GM18517 (cell line): ENCODE data around the gene CAMK2B.

Source experiments
- ATAC-seq: cut with Tn5 transposase; IDR thresholded peaks from one replicate; pipeline ENCODE4 v1.9.1; 2021; ENCODE audit warnings: mild to moderate bottlenecking, moderate library complexity; ENCODE audit not compliant: unreplicated experiment

Gene CAMK2B

DNA sequence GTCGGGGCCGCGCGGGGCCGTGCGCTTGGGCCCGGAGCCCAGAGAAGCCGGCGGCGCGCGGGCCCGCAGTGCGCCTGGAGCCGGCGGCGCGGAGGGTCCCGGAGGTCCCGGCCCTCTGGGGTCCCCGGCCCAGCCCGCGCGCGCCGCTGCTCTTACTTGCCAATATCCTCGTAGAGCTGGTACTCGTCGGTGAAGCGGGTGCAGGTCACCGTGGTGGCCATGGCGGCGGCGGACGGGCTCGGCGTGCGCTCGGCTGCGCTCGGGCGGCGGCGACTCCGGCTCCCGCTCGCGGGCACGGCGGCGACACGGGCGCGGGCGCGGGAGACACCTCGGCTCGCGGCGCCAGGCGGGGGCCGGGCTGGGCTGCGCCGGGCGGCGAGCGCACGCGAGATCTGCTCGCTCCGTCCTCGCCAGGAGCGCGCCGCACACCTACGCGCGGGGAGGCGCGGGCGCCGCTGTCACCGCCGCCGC lies at the start of gene CAMK2B:
TSS of gene CAMK2B (minus strand) at position 394 of the 471 bp plus-strand sequence. CDS start at position 221, 173 bp downstream.
- ATAC-seq, result no peak

DNA sequence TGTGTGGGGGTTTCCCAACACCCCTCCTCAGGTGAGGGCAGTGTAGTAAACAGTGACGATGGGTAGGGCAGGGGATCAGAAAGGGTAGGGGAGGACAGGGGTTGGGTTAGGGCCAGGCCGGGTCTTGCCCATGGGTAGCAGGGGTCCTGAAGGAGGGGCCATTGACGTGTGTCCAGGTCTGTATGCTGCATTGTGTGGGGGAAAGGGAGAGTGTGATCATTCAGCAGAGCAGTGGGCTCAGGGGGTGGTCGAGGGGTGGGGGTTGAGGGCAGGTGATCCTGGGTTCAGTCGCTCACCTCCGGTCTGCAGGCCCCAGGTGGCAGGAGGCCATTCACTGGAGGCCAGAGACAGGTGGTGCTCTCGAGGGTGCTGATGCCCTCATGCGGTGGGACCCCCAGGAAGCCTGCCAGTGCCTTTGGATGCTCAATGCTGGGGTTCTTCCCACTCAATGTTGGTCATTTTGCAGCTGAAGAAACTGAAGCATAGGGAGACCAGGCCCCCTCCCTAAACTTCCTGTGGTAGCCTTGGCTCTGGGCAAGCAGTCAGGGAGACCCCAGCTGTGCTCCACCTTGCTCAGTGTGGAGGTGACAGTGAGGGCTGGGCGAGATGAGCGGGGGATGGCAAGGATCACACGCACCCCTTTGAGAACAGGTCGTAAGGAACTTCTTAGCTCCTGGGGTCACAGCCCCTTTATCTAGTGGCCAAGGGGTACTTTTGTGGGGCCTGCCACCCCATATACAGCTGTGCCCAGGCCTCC lies 48.8 kb upstream of the CAMK2B start:
- ATAC-seq, result no peak

DNA sequence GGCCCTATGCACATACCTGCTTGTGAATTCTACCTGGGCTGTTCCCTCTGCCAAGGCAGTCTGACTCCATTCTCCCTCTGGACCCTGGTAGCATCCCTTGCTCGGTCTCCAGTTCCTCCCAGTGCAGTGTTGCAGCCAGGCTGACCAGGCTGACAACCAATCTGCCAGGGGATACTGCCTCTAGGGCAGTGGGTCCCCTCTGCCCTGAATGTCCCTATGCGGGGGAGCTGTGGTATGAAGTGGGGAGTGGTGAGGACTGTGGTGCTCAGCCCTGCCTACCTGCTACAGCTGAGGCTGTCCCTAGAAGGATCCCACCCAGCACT lies 48.0 kb upstream of the CAMK2B start:
- ATAC-seq, result no peak

DNA sequence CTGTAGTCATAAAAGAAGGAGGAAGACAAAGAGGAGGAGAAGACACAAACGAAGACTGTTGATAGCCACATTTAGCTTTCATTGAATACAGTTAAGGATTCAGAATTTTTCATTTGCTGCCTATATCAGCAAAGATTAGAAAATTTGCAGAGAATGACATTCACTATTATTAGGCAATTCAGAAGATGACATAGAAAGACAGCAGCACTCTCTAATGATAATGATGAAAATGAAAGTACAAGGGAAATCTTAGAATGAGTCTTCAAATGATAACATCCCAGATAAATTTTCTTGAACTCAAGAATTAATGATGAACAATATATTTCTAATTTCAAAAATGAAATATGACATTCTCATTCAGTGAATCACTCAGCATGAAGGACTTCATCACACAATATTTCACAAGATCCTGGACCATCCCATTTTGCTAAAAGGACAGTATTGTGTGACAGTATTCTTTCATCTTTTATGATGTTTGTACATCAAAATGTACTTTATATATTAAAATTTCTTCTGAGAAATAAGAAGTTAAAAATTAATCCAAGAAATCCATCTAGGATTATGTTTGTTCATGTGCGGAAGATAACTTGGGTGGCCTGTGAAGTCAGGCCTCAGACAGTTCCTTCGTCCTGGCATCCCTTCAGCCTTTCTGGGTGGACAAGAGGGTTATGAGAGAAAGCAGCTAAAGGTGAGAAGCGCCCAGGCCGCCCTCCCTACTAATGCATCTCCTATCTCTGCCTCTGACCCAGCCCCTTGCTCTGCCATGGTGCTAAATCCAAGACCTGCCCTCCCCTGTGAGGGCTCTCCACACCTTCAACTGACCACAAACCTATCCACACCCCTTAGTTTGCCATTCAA lies 47.4 kb upstream of the CAMK2B start:
- ATAC-seq, result no peak

DNA sequence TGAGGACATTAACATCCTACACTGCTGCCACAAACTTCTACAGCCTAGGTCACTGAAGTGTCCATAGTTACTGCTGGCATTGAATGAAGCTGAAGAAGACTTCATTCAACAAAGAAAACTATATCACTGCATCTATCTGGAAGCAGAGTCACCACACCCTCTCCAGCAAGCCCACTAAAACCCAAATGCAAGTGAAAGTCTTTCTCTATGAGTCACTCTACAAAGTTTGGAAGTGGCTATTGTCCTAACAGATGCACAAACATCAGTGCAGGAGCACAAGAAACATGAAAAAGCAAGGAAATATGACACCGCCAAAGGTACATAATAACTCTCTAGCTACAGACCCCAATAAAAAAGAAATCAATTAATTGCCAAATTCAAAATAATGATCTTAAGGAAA lies 43.5 kb upstream of the CAMK2B start:
- no peak for ATAC-seq

DNA sequence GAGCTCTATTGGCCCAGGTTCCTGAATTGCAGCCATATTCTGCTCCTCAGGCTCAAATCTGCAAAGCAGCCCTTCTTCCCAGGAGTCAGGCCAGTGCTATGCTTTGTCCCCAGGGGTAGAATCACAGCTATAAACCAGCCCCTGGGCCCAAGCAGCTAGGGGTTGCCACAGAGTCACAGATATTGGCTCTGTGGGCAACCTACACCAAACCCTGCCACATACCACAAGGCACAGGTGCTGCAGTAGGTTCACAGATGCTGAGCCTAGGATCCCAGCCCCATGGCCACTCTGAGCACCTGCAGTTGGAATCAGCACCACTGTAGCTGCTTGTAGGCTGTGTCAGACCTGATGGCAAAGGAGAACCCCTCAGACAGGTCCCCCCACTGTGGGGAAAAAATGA lies 43.1 kb upstream of the CAMK2B start:
- no peak for ATAC-seq

DNA sequence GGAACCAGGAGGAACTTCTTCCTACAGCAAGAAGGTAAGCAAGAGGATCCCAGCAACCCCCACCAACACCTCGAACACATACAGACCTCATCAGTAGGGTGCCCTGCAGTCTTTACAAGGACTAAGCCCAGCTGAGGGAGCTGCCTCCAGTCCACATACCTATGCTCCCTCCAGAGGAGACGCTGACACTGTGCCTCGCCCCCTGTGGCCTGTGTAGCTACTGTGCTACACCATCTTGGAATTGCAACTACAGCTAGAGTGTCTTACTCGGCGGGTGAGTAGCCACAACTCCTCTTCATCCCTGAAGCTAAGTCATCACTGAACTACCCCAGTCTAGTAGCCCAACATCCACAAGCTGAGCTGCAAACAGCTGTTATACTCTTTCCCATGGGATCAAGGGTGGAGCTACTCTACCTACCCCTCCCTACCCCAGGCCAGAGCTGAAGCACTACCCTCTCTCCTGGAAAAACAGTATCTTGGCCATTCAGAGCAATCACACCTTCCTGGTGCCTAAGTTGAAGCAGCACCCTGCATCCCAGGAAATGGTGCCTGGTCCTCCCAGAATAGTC lies 42.2 kb upstream of the CAMK2B start:
- no peak for ATAC-seq

DNA sequence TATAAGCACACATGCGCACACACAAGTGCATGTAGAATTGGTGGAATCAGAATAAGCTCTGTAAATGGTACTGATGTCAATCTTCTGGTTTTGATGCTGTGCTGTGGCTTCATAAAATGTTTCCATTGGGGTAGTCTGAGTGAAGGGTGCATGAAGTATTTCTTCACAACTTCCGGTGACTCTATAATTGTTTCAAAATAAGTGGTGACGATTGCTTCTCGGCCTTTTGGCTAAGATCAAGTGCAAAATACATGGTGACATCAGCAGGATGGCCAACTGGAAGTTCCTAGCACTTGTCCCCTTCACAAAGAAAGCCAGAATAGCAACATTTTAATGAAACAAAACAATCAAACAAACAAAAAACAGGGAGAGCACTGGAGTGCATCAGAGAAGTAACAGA lies 41.6 kb upstream of the CAMK2B start:
- ATAC-seq, result no peak

DNA sequence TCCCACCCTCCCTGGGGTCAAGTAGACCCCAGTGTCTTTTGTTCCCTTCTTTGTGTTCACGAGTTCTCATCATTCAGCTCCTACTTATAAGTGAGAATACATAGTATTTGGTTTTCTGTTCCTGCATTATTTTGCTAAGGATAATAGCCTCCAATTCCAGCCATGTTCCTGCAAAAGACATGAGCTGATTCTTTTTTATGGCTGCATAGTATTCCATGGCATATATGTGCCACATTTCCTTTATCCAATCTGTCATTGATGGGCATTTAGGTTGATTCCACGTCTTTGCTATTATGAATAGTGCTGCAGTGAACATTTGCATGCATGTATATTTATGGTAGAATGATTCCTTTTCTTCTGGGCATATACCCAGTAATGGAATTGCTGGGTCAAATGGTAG lies 28.3 kb upstream of the CAMK2B start:
- no peak for ATAC-seq

DNA sequence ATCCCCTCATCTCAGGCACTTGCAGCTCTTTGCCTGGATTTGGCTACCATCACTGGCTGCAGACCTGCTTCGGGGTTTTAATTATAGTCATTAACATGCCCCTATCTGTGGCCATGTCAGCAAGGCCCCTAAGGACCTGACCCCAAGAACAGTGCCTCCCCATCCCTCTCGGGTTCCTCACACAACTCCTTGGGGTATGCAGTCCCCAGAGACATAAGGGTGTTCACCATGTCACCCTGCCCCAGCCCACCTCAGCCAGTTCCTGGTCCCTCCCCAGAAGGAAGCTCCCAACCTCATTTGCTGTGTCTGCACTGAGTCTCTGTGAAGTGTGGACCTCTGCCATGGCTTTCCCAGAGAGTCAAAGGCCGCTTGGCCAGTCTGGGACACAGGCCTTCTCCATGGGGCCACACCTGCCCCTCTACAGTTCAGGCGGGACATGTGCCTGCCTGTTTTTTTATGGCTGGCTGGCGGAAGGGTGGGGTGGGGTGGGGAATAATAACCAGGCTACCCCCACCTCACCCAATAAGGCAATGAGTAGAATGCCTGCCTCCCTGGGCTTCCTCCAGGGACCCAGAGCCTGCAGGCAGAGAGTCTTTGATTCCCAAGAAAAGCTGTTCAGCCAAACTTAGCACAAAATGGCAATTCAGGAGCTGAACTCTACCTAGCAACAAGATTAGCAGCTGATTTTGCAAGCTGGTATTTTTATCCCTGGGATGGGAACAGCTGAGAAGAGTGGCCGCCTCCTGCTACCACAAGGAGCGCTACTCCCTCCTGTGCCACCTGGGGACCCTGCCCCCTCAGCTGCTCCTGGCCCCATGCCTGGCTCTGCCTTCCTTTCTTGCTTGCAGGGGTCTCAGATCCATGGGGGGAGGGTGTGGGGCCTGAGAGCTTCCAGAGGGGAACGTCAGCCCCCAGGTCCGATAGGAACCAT lies 23.7 kb upstream of the CAMK2B start:
- no peak for ATAC-seq

DNA sequence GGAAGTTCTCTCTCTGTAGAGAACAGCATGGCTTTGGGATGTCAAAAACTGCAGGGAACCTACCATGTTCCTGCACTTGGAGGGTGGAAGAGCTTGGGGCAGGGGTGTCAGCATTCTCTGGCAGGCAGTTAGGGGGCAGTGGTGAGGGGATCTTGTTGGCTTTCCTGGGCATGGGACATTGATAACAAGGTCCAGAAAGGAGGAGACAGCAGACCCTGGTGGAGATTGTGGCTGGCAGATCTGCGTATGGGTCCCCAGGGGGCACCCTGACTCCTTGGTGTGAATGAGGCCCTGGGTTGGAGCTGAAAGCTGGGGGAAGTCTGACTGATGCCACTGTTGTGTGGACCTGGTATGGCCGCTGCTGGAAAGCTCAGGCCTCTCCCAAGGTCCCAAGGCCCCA lies 22.9 kb upstream of the CAMK2B start:
- ATAC-seq, result no peak

DNA sequence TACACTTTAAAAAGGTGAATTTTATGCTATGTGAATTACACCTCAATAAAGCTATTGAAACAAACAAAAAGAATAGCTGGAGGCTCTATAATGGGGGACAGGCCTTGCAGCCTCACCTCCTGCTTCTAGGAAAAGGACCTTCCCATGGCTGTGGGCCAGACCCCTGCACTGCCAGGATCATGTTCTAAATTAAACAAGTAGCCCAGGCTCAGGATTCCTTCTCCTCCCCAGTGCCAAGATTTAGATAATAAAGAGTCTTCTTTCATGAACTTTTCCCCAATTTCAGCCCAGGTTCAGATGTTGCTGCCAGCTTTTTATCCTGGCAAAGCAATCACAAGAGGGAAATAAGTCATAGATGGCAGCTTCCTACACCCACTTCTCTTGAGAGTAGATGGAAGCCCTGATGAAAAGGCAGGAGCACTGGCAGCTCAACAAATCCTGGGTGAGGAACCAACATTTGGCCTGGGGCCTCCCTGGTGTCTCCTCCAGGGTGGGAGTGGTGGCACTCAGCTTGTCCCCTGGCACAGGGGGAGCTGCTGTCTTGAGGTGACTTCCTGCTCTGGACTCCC lies 22.2 kb upstream of the CAMK2B start:
- no peak for ATAC-seq

DNA sequence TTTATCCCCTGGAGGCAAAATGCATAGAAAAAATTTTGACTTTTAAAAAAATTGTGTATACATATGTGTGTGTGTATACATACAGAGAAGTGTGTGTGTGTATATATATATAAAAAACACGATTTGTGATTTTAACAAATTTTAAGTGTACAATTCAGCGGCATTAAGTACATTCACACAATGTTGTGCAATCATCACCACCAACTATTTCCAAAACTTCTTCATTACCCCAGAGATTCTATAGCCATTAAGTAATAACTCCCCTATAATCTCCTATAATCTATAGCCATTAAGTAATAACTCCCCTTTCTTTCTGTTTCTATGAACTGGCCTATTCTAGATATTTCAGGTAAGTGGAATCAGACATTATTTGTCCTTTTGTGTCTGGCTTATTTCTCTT lies 20.7 kb upstream of the CAMK2B start:
- no peak for ATAC-seq

DNA sequence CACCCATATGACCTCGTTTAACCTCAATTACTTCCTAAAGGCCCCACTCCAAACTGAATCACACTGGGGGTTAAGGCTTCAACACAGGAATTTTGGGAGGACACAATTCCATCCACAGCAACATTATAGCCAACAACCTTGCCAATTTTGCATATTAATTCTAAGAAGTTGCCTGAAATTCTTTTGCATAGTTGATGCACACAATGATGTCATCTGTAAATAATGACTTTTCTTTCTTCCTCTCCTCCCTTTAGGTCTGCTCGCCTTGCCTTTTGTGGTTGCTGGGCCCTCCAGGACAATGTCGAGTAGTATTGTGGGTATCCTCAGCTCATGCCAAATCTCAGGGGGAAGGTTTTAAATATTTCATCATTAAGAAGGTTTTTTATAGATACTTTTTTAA lies 16.0 kb upstream of the CAMK2B start:
- no peak for ATAC-seq

DNA sequence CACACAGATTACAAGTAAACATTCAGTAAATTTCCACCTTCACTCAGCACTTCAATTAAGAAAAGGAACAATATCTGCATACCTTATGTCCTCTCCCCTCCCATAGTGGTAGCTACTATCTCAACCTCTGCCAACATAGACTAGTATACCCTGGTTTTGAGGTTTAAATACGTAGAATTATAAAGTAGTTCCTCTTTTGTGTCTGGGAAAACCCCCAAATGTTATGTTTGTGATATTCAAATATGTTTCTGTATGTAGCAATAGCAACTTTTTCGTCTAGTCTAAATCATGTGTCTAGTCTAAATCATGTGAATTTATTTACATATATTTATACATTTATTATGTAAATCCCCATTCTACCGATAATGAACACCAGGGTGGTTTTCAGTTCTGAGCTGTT lies 13.2 kb upstream of the CAMK2B start:
- ATAC-seq, result no peak

DNA sequence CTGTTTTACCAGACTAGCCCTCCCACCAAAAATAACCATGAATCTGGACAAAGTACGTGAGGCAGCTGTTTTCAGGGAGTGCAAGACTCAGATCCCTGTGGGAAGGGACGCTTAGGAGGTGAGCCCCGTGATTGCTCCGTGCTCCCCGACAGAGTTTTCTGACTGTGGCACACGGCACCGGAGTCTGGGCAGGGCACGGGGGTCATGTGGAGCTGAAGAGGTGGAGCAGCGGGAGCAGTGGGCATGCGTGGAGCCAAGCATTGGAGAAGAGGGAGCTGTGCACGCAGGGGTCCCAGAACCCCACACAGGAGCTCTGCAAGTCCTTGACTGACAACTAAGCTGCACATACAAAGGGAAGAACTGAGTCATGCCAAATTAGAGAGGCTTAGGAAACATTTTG lies 11.1 kb upstream of the CAMK2B start:
- ATAC-seq, result no peak

DNA sequence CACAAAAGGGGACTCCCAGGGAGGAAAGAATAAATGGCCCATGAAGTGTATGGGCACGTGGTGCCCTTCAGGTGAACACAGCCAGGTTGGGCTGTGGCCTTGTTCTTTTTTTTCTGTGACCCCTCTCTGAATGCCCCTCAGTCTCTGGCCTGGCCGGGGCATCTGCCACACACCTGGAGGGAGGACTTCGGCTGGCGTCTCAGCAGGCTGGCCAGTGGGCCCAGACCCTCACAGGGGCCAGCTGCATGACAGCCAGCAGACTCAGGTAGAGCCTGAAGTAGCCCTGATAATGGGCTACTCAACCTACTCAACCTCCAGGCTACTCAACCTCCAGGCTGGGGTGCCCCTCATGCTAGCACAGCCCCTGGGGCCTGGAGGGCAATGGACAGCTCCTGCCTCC lies 9.8 kb upstream of the CAMK2B start:
- no peak for ATAC-seq

DNA sequence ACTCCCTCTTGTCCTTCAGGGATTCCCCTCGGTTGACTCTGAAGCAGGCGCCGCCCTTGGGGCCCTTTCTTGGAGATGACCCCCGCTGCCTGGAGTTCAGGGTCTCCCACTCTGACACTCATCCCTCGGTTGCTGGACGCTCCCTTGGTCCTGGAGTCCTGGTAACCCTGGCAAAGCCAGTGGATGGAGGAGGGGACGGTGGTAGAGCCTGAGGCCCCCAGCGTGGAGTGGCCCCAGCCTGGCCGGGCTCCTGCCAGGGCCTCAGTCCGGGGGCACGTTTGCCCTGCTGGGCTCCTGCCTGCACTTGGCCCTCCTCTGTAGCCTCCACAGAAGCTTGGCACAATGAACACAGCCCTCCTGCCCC lies 9.3 kb upstream of the CAMK2B start:
- ATAC-seq, result no peak

DNA sequence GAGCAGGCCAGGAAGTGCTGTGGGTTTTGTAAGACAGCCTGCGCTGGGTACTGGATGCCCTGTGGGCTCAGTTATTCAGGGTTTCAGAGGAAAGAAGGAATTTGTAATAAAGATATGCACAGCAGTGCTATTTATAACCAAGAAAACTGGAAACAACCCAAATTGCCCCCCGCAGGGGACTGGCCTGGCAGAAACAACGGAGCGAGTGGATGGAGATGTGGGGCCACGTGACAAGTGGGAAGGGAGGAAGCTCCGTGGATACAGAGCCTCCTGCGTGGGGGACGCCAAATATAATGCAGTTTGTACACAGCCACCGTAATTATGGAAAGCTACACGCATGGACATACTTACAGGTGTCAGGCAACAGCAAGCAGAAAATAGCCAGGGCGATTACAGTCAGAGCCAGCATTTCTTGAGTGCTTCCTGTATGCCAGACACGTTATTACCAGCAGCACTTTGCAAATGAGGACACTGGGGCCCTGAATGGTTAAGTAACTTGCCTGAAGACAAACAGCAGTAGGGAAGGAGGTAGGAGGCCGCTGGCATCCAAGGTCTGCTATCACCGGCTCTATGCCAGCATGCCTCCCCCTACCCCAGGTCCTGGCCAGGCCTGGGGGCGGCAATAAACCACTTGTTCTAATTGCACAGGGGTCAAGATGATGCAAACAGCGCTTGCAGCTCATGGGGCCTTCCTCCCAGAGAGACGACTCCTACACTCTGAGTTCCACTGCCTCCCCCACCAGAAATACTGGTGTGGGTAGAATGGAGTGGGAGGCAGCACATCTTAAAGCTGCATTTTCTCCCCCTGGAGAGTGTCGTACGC lies 8.7 kb upstream of the CAMK2B start:
- ATAC-seq, result no peak

DNA sequence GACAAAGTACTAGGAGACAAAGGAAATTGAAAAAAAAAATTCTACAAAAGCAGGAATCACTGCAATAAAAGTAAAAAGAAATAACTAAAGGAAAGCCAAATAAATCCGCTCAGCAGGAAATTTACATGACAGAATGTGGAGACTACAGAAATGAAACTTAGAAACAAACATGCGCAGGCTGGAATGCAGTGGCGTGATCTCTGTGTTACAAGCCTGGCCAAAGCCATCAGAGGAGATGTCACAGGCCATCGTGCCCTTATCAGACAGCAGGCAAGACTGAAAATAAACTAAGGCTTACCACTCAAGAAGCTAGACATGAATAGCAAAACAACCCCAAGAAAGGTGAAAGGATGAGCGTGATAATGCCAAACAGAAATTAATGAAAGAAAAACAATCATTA lies 6.3 kb upstream of the CAMK2B start:
- ATAC-seq, result no peak
